Stimulated activated CD4-positive, alpha-beta T cell treated with anti-CD3 and anti-CD28 coated beads, TNF-alpha, amount 100 ng/mL, for 24 hours (primary cell): Measurements from ENCODE around the gene OR13J1.
"Not testable (repeated sequence)": the region's sequence is repeated elsewhere in the genome, so short reads cannot be mapped to it uniquely, and the experiment has no call there.

ENCODE experiments used
- DNase-seq, 3 experiments: peaks; one replicate each; pipeline ENCODE4 v3.0.0-alpha.2; 2020; ENCODE audit warnings: low read depth in 3 of 3

The OR13J1 gene

GRCh38 chr9:35870351-35870923, at the start of gene OR13J1:
Gene OR13J1 (minus strand): TSS chr9:35870401. CDS start chr9:35870401, 0 bp downstream.
- no peak for DNase-seq

GRCh38 chr9:35919212-35920008, 49.2 kb upstream of the OR13J1 start:
- DNase-seq = no peak

- no peak for DNase-seq
Measured at GRCh38 chr9:35918780-35919179, 48.6 kb upstream of the OR13J1 start.

- DNase-seq = no peak
Measured at GRCh38 chr9:35917261-35917660, 47.1 kb upstream of the OR13J1 start.

- no peak for DNase-seq
Measured at GRCh38 chr9:35915681-35916294, 45.6 kb upstream of the OR13J1 start.

- no peak for DNase-seq
Measured at GRCh38 chr9:35914301-35914807, 44.2 kb upstream of the OR13J1 start.

- DNase-seq = not testable (repeated sequence)
Measured at GRCh38 chr9:35913429-35913828, 43.2 kb upstream of the OR13J1 start.

GRCh38 chr9:35912791-35913400, 42.7 kb upstream of the OR13J1 start:
- no peak for DNase-seq

- DNase-seq = no peak
Measured at GRCh38 chr9:35911690-35912089, 41.5 kb upstream of the OR13J1 start.

- DNase-seq = peak in 1 of 3 experiments; percentile 44
Measured at GRCh38 chr9:35910613-35911359, 40.6 kb upstream of the OR13J1 start.

- DNase-seq = no peak
Measured at GRCh38 chr9:35909687-35910612, 39.7 kb upstream of the OR13J1 start.

GRCh38 chr9:35909274-35909673, 39.1 kb upstream of the OR13J1 start, which contains the start of gene SPAAR:
Gene SPAAR (plus strand): TSS chr9:35909490. CDS start chr9:35910464, 974 bp downstream.
- DNase-seq = no peak

GRCh38 chr9:35908504-35909125, 38.4 kb upstream of the OR13J1 start:
- no peak for DNase-seq

GRCh38 chr9:35907711-35908503, 37.7 kb upstream of the OR13J1 start:
- DNase-seq = no peak

GRCh38 chr9:35906923-35907699, 36.9 kb upstream of the OR13J1 start:
- no peak for DNase-seq

GRCh38 chr9:35905912-35906679, 35.9 kb upstream of the OR13J1 start, which contains the start of gene HRCT1:
Gene HRCT1 (plus strand): TSS chr9:35906202. CDS start chr9:35906288, 86 bp downstream.
- no peak for DNase-seq

GRCh38 chr9:35905051-35905781, 35.0 kb upstream of the OR13J1 start:
- DNase-seq = no peak
